OCI-LY3 (cell line): ENCODE results near the gene ANKRD31.

ENCODE experiments used
- EZH2phosphoT487 ChIP-seq: fragments of 200-600 bp; shearing (Covaris generic); IDR thresholded peaks from 2 replicates; pipeline ENCODE4 v1.6.1; 2018; ENCODE audit warnings: antibody characterized with exemption, mixed run types, low read depth
- TF ChIP-seq, protein P1 (sequence below): fragments of 200-600, 300-600 bp; sonication (generic); IDR thresholded peaks from 2 replicates; pipeline ENCODE4 v1.5.1; 2014; ENCODE audit warnings: antibody characterized with exemption, low read length, low read depth

DNA sequence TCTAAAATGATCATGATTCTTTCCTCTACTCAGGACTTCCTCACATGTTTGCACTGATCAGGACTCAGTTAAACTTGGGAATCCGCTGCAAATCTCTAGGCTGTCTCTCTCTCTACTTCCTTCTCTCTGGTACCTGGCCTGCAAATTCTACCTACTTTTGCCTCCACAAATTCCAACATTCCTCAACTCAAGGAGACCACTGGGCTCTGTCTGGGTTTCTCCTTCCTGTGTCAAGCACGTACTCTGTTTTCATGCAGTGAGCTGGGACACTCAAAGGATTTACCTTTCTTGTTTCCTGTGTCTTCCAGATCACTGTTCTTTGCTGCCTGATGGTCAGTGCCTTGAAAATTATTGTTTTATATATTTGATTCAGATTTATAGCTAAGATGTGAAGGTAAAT, 45.9 kb upstream of the ANKRD31 start:
- TF ChIP-seq, protein P1, sequence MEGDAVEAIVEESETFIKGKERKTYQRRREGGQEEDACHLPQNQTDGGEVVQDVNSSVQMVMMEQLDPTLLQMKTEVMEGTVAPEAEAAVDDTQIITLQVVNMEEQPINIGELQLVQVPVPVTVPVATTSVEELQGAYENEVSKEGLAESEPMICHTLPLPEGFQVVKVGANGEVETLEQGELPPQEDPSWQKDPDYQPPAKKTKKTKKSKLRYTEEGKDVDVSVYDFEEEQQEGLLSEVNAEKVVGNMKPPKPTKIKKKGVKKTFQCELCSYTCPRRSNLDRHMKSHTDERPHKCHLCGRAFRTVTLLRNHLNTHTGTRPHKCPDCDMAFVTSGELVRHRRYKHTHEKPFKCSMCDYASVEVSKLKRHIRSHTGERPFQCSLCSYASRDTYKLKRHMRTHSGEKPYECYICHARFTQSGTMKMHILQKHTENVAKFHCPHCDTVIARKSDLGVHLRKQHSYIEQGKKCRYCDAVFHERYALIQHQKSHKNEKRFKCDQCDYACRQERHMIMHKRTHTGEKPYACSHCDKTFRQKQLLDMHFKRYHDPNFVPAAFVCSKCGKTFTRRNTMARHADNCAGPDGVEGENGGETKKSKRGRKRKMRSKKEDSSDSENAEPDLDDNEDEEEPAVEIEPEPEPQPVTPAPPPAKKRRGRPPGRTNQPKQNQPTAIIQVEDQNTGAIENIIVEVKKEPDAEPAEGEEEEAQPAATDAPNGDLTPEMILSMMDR: no peak
- TF ChIP-seq EZH2phosphoT487: no peak
